IMR-90 (cell line): ENCODE measurements around the gene KRT72. TPM values are rescaled to one million over a fixed set of nuclear protein-coding genes. Genes with fewer than 3 reads are reported as not detected.

ENCODE experiments used
- ATAC-seq: fragments of 200-7000 bp; cut with Tn5 transposase; 2 replicates; pipeline ENCODE4 v1.9.1; 2020; ENCODE audit warnings: low read depth, mild to moderate bottlenecking, moderate library complexity
- BruUV-seq: library from RNA; stranded (reverse); fragments of 400-500 nt; replicated peaks from 2 replicates; lab custom pipeline; 2021; lab: Mats Ljungman, UMichigan
- CTCF ChIA-PET: fragments of 300-600 bp; formaldehyde crosslinking; extraction: SDS; loops from one replicate; lab custom pipeline; 2021; ENCODE audit warnings: antibody characterized with exemption; lab: Yijun Ruan, JAX
- POLR2A ChIA-PET: fragments of 300-600 bp; sonication (Branson Sonifier 250); formaldehyde crosslinking; loops from one replicate; lab custom pipeline; 2022; ENCODE audit warnings: antibody characterized with exemption; ENCODE audit not compliant: unreplicated experiment; lab: Charles Lee
- DNase-seq: peaks from one replicate; pipeline ENCODE4 v3.0.0; 2013
- H2AFZ ChIP-seq: replicated peaks from 2 replicates; pipeline ENCODE3; 2013; ENCODE audit warnings: low read length, mild to moderate bottlenecking; ENCODE audit not compliant: poor library complexity
- H2AK5ac ChIP-seq: 2 replicates; pipeline ENCODE4 v1.6.1; 2013; ENCODE audit warnings: low read depth, low read length, inconsistent platforms
- H2AK9ac ChIP-seq: replicated peaks from 2 replicates; pipeline ENCODE3; 2013; ENCODE audit warnings: mild to moderate bottlenecking, low read depth, low read length, moderate library complexity; ENCODE audit not compliant: poor library complexity
- H2BK120ac ChIP-seq: 2 replicates; pipeline ENCODE4 v1.6.1; 2013; ENCODE audit warnings: low read depth, low read length, inconsistent platforms
- H2BK15ac ChIP-seq: 3 replicates; pipeline ENCODE4 v1.6.1; 2013; ENCODE audit warnings: low read depth, low read length, inconsistent platforms
- H2BK20ac ChIP-seq: 2 replicates; pipeline ENCODE4 v1.6.1; 2013; ENCODE audit warnings: low read depth, mild to moderate bottlenecking, inconsistent platforms, low read length, moderate library complexity
- H2BK5ac ChIP-seq: 2 replicates; pipeline ENCODE4 v1.6.1; 2013; ENCODE audit warnings: mild to moderate bottlenecking, low read depth, low read length, inconsistent platforms; ENCODE audit not compliant: poor library complexity, severe bottlenecking
- H3K14ac ChIP-seq: replicated peaks from 2 replicates; pipeline ENCODE4 v1.6.1; 2013; ENCODE audit warnings: low read depth, low read length, inconsistent platforms
- H3K18ac ChIP-seq: 2 replicates; pipeline ENCODE4 v1.6.1; 2013; ENCODE audit warnings: low read depth, low read length, control low read depth
- H3K23ac ChIP-seq: 2 replicates; pipeline ENCODE4 v1.6.1; 2013; ENCODE audit warnings: low read depth, low read length, inconsistent platforms
- H3K27ac ChIP-seq: 2 replicates; pipeline ENCODE4 v1.5.1; 2013; ENCODE audit warnings: mild to moderate bottlenecking, control low read depth, low read length; ENCODE audit not compliant: insufficient read depth
- H3K27me3 ChIP-seq: 2 replicates; pipeline ENCODE4 v1.6.1; 2013; ENCODE audit warnings: low read length; ENCODE audit not compliant: control insufficient read depth, insufficient read depth
- H3K36me3 ChIP-seq: 2 replicates; pipeline ENCODE4 v1.6.1; 2013; ENCODE audit warnings: low read length, mixed read lengths; ENCODE audit not compliant: control insufficient read depth, insufficient read depth
- H3K4ac ChIP-seq: 2 replicates; pipeline ENCODE4 v1.6.1; 2013; ENCODE audit warnings: low read depth, low read length, inconsistent platforms
- H3K4me1 ChIP-seq: 2 replicates; pipeline ENCODE4 v1.6.1; 2013; ENCODE audit warnings: low read length, mixed read lengths; ENCODE audit not compliant: control insufficient read depth, insufficient read depth
- H3K4me2 ChIP-seq: 2 replicates; pipeline ENCODE4 v1.6.1; 2013; ENCODE audit warnings: low read depth, mild to moderate bottlenecking, control low read depth, low read length, moderate library complexity
- H3K4me3 ChIP-seq: 2 replicates; pipeline ENCODE4 v1.5.1; 2013; ENCODE audit warnings: low read depth, mild to moderate bottlenecking, control low read depth, low read length, moderate library complexity; ENCODE audit not compliant: insufficient read depth
- H3K56ac ChIP-seq: 2 replicates; pipeline ENCODE4 v1.6.1; 2013; ENCODE audit warnings: low read length, inconsistent platforms; ENCODE audit not compliant: insufficient read depth; ENCODE audit errors: extremely low read depth
- H3K79me1 ChIP-seq, 2 experiments: 2 replicates each; pipeline ENCODE4 v1.6.1; 2013; ENCODE audit warnings: low read length in 2 of 2, inconsistent platforms in 1 of 2, low read depth in 1 of 2
- H3K9ac ChIP-seq: 2 replicates; pipeline ENCODE4 v1.6.1; 2013; ENCODE audit warnings: low read depth, low read length, control low read depth
- H3K9me1 ChIP-seq: 2 replicates; pipeline ENCODE4 v1.6.1; 2013; ENCODE audit warnings: low read length, inconsistent platforms; ENCODE audit not compliant: insufficient read depth
- H3K9me3 ChIP-seq: 2 replicates; pipeline ENCODE4 v1.6.1; 2013; ENCODE audit warnings: low read length; ENCODE audit not compliant: control insufficient read depth, insufficient read depth
- H4K20me1 ChIP-seq: 2 replicates; pipeline ENCODE4 v1.6.1; 2013; ENCODE audit warnings: low read length, inconsistent platforms; ENCODE audit not compliant: insufficient read depth
- H4K5ac ChIP-seq: 2 replicates; pipeline ENCODE4 v1.6.1; 2013; ENCODE audit warnings: mild to moderate bottlenecking, low read depth, low read length, control low read depth
- H4K8ac ChIP-seq, 2 experiments: 2 replicates each; pipeline ENCODE4 v1.6.1; 2013; ENCODE audit warnings: low read depth in 2 of 2, low read length in 2 of 2, control low read depth in 1 of 2, inconsistent platforms in 1 of 2
- H4K91ac ChIP-seq: 2 replicates; pipeline ENCODE4 v1.6.1; 2013; ENCODE audit warnings: low read depth, low read length, inconsistent platforms; ENCODE audit not compliant: insufficient read depth
- BHLHE40 ChIP-seq: fragments of 150-350 bp; IDR thresholded peaks from 2 replicates; pipeline ENCODE4 v1.6.1; 2016; ENCODE audit warnings: mild to moderate bottlenecking, low read depth, low read length
- CEBPB ChIP-seq: IDR thresholded peaks from 2 replicates; pipeline ENCODE4 v1.6.1; 2012; ENCODE audit warnings: low read depth, low read length, improper control_type of control experiment
- CHD1 ChIP-seq: IDR thresholded peaks from 2 replicates; pipeline ENCODE4 v1.6.1; 2012; ENCODE audit warnings: low read depth, low read length, improper control_type of control experiment
- CTCF ChIP-seq: conservative IDR thresholded peaks from 2 replicates; pipeline ENCODE4 v1.5.1; 2012; ENCODE audit warnings: mild to moderate bottlenecking, low read depth, low read length, improper control_type of control experiment
- ELK1 ChIP-seq: fragments of 150-350 bp; IDR thresholded peaks from 2 replicates; pipeline ENCODE4 v1.6.1; 2016; ENCODE audit warnings: low read depth, mild to moderate bottlenecking, low read length, moderate library complexity, borderline replicate concordance
- FOS ChIP-seq: fragments of 150-350 bp; IDR thresholded peaks from 2 replicates; pipeline ENCODE4 v1.6.1; 2016; ENCODE audit warnings: low read depth, low read length
- MAFK ChIP-seq: IDR thresholded peaks from 2 replicates; pipeline ENCODE4 v1.6.1; 2012; ENCODE audit warnings: low read depth, low read length, improper control_type of control experiment
- MAZ ChIP-seq: IDR thresholded peaks from 2 replicates; pipeline ENCODE4 v1.6.1; 2012; ENCODE audit warnings: low read depth, mild to moderate bottlenecking, low read length, improper control_type of control experiment, moderate library complexity, borderline replicate concordance
- MXI1 ChIP-seq: IDR thresholded peaks from 2 replicates; pipeline ENCODE4 v1.6.1; 2012; ENCODE audit warnings: low read depth, mild to moderate bottlenecking, low read length, moderate library complexity, borderline replicate concordance
- NFE2L2 ChIP-seq: fragments of 150-350 bp; IDR thresholded peaks from 2 replicates; pipeline ENCODE4 v1.6.1; 2016; ENCODE audit warnings: low read depth, mild to moderate bottlenecking, low read length
- POLR2A ChIP-seq: IDR thresholded peaks from 2 replicates; pipeline ENCODE4 v1.6.1; 2012; ENCODE audit warnings: mild to moderate bottlenecking, low read depth, low read length
- RAD21 ChIP-seq: IDR thresholded peaks from 2 replicates; pipeline ENCODE4 v1.6.1; 2012; ENCODE audit warnings: low read length, improper control_type of control experiment
- RCOR1 ChIP-seq: IDR thresholded peaks from 2 replicates; pipeline ENCODE4 v1.6.1; 2012; ENCODE audit warnings: mild to moderate bottlenecking, low read length, improper control_type of control experiment; ENCODE audit not compliant: insufficient replicate concordance
- RFX5 ChIP-seq: IDR thresholded peaks from 2 replicates; pipeline ENCODE4 v1.8.0; 2012; ENCODE audit warnings: low read depth, mild to moderate bottlenecking, low read length, moderate library complexity
- SMC3 ChIP-seq: fragments of 150-350 bp; IDR thresholded peaks from 2 replicates; pipeline ENCODE4 v1.6.1; 2016; ENCODE audit warnings: low read depth, mild to moderate bottlenecking, antibody characterized with exemption, low read length, moderate library complexity
- USF2 ChIP-seq: fragments of 150-350 bp; IDR thresholded peaks from 2 replicates; pipeline ENCODE4 v1.6.1; 2017; ENCODE audit warnings: mild to moderate bottlenecking, antibody characterized with exemption, low read length, low read depth
- WGBS, 2 experiments: methylation state at CpG; one replicate each; pipeline versions ENCODE4 v1.1.5 to v1.1.7; 2013; ENCODE audit warnings: missing lambda C conversion rate in 2 of 2; ENCODE audit not compliant: insufficient read length in 1 of 2; ENCODE audit errors: extremely low coverage in 2 of 2; 5-methylcytosine and 5-hydroxymethylcytosine counted together
- dilution Hi-C: fragments of 300-500 bp; cut with HindIII; formaldehyde crosslinking; loops from one replicate; pipeline ENCODE4 v1.14.3; 2018; ENCODE audit warnings: low sequenced_read_pairs; ENCODE audit not compliant: unreplicated experiment
- in situ Hi-C: fragments of 300-500 bp; cut with MboI; formaldehyde crosslinking; loops from 3 replicates; pipeline ENCODE4 v1.14.3; 2019; ENCODE audit warnings: low sequenced_read_pairs, inconsistent platforms, mixed read lengths
- intact Hi-C: fragments of 100-400 bp; cut with micrococcal nuclease; formaldehyde crosslinking; loops from 2 replicates; pipeline ENCODE4 v1.10.0; 2022
- polyA plus RNA-seq, 3 experiments: library from polyadenylated mRNA; depleted of rRNA; stranded (reverse); fragments of >200 nt; gene quantifications; 2 replicates each; pipeline ENCODE4 v1.2.3, GENCODE V29; 2012; ENCODE audit warnings: low replicate concordance in 1 of 3
- total RNA-seq: library from RNA; depleted of rRNA; stranded (reverse); fragments of >200 nt; gene quantifications from 2 replicates; pipeline ENCODE4 v1.2.3, GENCODE V29; 2012

KRT72 gene
- total and polyA plus RNA-seq, 2 of the 4 experiments (the other 2 are of a cell fraction) = not detected

- Histone ChIP-seq H3K56ac (no peak overlapping the region), H3K4me3 (no peak overlapping the region), H3K9me3 (no peaks in the 10 kb centered on the region), H4K91ac (no peak overlapping the region), H2BK15ac (no peak overlapping the region), H3K14ac (no peak overlapping the region), H3K36me3 (no peaks in the 10 kb centered on the region), H3K4me2 (no peak overlapping the region), H3K27ac (no peak overlapping the region), H3K79me1 (no peaks in the 10 kb centered on the region), H3K27me3 (peaks cover 39% of the 10 kb centered on the region), H2AFZ (no peak overlapping the region), H4K8ac (no peak overlapping the region), H2AK5ac (no peak overlapping the region), H3K18ac (no peak overlapping the region), H2AK9ac (no peak overlapping the region), H2BK120ac (no peak overlapping the region), H4K5ac (no peak overlapping the region), H3K9me1 (no peaks in the 10 kb centered on the region), H3K4ac (no peak overlapping the region), H4K20me1 (no peaks in the 10 kb centered on the region; the same call in 1 of the 2 replicates), H3K4me1 (no peaks in the 10 kb centered on the region), H3K9ac (no peak overlapping the region), H2BK5ac (no peak overlapping the region), H2BK20ac (no peak overlapping the region), H3K23ac (no peak overlapping the region)
- WGBS, 2 experiments = 67% methylated on average over 1 of the region's 9 CpGs; no CpG with 5 or more reads in 1 of the 2 experiments
- TF ChIP-seq MAZ (no peak), POLR2A (no peak), MXI1 (no peak), FOS (no peak), ELK1 (no peak), RFX5 (no peak), NFE2L2 (no peak), USF2 (no peak), CTCF (no peak), SMC3 (no peak), CEBPB (no peak), RCOR1 (no peak), CHD1 (no peak), RAD21 (no peak), BHLHE40 (no peak), MAFK (no peak)
- no TSS peak for BruUV-seq
- in situ Hi-C loops = loop anchor here (10.0 kb wide), 2 partner anchors 399 to 431 kb away; no protein-coding TSS in a partner anchor
- intact Hi-C loops = no loop called here
- DNase-seq (no peak), ATAC-seq (no peak)
- dilution Hi-C loops = no loop called here
- POLR2A ChIA-PET = no interaction called here
- CTCF ChIA-PET = interaction anchor here (0.9 to 1.1 kb wide), 3 partner anchors 280 to 292 kb away, joined by 4 to 5 read pairs (median 5); no protein-coding TSS in a partner anchor
These were observed 15.3 kb downstream of the KRT72 start for GRCh38 chr12:52585946-52586345.
